SIG-M5 treated with dmso at 0.1 percent for 504 hours (cell line): ENCODE measurements around the gene FNDC3B.

Experiments
- DNase-seq: peaks from one replicate; lab custom pipeline; 2025; ENCODE audit not compliant: unreplicated experiment; lab: John Stamatoyannopoulos, UW

The FNDC3B gene

GRCh38 chr3:172071780-172072330 lies 32.5 kb downstream of the FNDC3B start:
- DNase-seq = no peak

GRCh38 chr3:172072543-172072942 lies 33.2 kb downstream of the FNDC3B start:
- no peak for DNase-seq

GRCh38 chr3:172073262-172073915 lies 34.0 kb downstream of the FNDC3B start:
- DNase-seq = no peak

- peak; percentile 67 for DNase-seq
Observed at GRCh38 chr3:172074032-172074431, 34.7 kb downstream of the FNDC3B start.

- peak; percentile 97 for DNase-seq
Observed at GRCh38 chr3:172074586-172074985, 35.2 kb downstream of the FNDC3B start.

GRCh38 chr3:172076212-172076611 lies 36.8 kb downstream of the FNDC3B start:
- DNase-seq = peak; percentile 17

- no peak for DNase-seq
Observed at GRCh38 chr3:172077197-172077757, 37.9 kb downstream of the FNDC3B start.

GRCh38 chr3:172078244-172078643 lies 38.9 kb downstream of the FNDC3B start:
- no peak for DNase-seq

- DNase-seq = no peak
Observed at GRCh38 chr3:172078721-172079120, 39.3 kb downstream of the FNDC3B start.

GRCh38 chr3:172079326-172079976 lies 40.1 kb downstream of the FNDC3B start:
- DNase-seq = no peak

- DNase-seq = no peak
Observed at GRCh38 chr3:172080503-172080902, 41.1 kb downstream of the FNDC3B start.

GRCh38 chr3:172082269-172082668 lies 42.9 kb downstream of the FNDC3B start:
- DNase-seq = no peak

GRCh38 chr3:172082820-172083513 lies 43.6 kb downstream of the FNDC3B start:
- DNase-seq = no peak

GRCh38 chr3:172083995-172084409 lies 44.6 kb downstream of the FNDC3B start:
- no peak for DNase-seq

- no peak for DNase-seq
Observed at GRCh38 chr3:172084871-172085556, 45.6 kb downstream of the FNDC3B start.

GRCh38 chr3:172085557-172085895 lies 46.1 kb downstream of the FNDC3B start:
- no peak for DNase-seq

GRCh38 chr3:172086071-172086470 lies 46.7 kb downstream of the FNDC3B start:
- DNase-seq = no peak

GRCh38 chr3:172087198-172087597 lies 47.8 kb downstream of the FNDC3B start:
- DNase-seq = no peak

GRCh38 chr3:172087602-172088580 lies 48.5 kb downstream of the FNDC3B start:
- no peak for DNase-seq

GRCh38 chr3:172089250-172089649 lies 49.9 kb downstream of the FNDC3B start:
- no peak for DNase-seq
